ENCODE results near the gene PCP4L1. TPM values are rescaled to one million over a fixed set of nuclear protein-coding genes. Genes with fewer than 3 reads are reported as not detected.

Gene PCP4L1
- total RNA-seq, 1 experiment from 2014 or later: not detected

- Histone ChIP-seq H3K9me2 (ENCODE audit: insufficient read depth) (no peaks in the 10 kb centered on the region), H3K4me1 (ENCODE audit: control insufficient read depth in 1 of 2, insufficient read depth in 2 of 2, low read length in 2 of 2) (no peaks in the 10 kb centered on the region), H3K4me3 (replicated peaks in 1 of 2; ENCODE audit: low read depth in 1 of 2, low read length in 2 of 2) (no peak overlapping the region), H3K4me2 (ENCODE audit: low read length) (no peak overlapping the region), H4K20me1 (ENCODE audit: insufficient read depth) (no peaks in the 10 kb centered on the region), H3K9ac (ENCODE audit: low read length) (no peak overlapping the region), H3K79me2 (ENCODE audit: insufficient read depth, low read length) (no peaks in the 10 kb centered on the region), H3K27ac (ENCODE audit: low read depth, low read length) (no peak overlapping the region), H3K27me3 (ENCODE audit: insufficient read depth, low read length) (no peaks in the 10 kb centered on the region), H2AFZ (ENCODE audit: low read depth, low read length, poor library complexity, severe bottlenecking) (no peak overlapping the region), H3K9me3 (ENCODE audit: control insufficient read depth in 1 of 2, insufficient read depth in 1 of 2, low read depth in 1 of 2, low read length in 2 of 2) (no peaks in the 10 kb centered on the region), H3K36me3 (ENCODE audit: control insufficient read depth in 1 of 2, insufficient read depth in 2 of 2, low read length in 2 of 2) (no peaks in the 10 kb centered on the region)
- ChIA-PET CTCF (no interaction called here), RAD21 (ENCODE audit: low non-redundant PET in 1 of 2, low total read pairs in 2 of 2, uncharacterized antibody in 2 of 2, unreplicated experiment in 2 of 2) (no interaction called here), POLR2A (no interaction called here)
- intact Hi-C loops (cut with micrococcal nuclease): no loop called here
- TF ChIP-seq RAD21 (IDR thresholded peaks at IDR 0.05; ENCODE audit: low read depth): no peak
- no peak for TF ChIP-seq CEBPB (IDR thresholded peaks at IDR 0.05; ENCODE audit: low read depth)
- no peak for TF ChIP-seq SRF (IDR thresholded peaks at IDR 0.05; ENCODE audit: low read depth)
- no peak for TF ChIP-seq ZNF274 (IDR thresholded peaks at IDR 0.05; ENCODE audit: low read depth, low read length)
- TF ChIP-seq ATF3 (IDR thresholded peaks at IDR 0.05): no peak
- TF ChIP-seq ZFX (IDR thresholded peaks at IDR 0.05): no peak
- no peak for TF ChIP-seq ZBTB33 (IDR thresholded peaks at IDR 0.05; ENCODE audit: extremely low read depth, insufficient replicate concordance, low read length)
- no peak for TF ChIP-seq EZH2 (IDR thresholded peaks at IDR 0.05)
- no peak for TF ChIP-seq FOSL1 (IDR thresholded peaks at IDR 0.05; ENCODE audit: low read depth)
- TF ChIP-seq SIN3A (IDR thresholded peaks at IDR 0.05; ENCODE audit: low read depth): no peak
- TF ChIP-seq EGR1 (IDR thresholded peaks at IDR 0.05; ENCODE audit: low read depth): no peak
- TF ChIP-seq CBX3 (IDR thresholded peaks at IDR 0.05; ENCODE audit: low read depth): no peak
- TF ChIP-seq SP1 (IDR thresholded peaks at IDR 0.05; ENCODE audit: low read depth): no peak
- no peak for TF ChIP-seq YY1 (IDR thresholded peaks at IDR 0.05; ENCODE audit: extremely low read depth, insufficient replicate concordance, low read depth, low read length)
- TF ChIP-seq REST (IDR thresholded peaks at IDR 0.05; ENCODE audit: low read depth): no peak
- TF ChIP-seq JUND (IDR thresholded peaks at IDR 0.05): no peak
- no peak for TF ChIP-seq MAX (IDR thresholded peaks at IDR 0.05)
- no peak for TF ChIP-seq ELF1 (IDR thresholded peaks at IDR 0.05; ENCODE audit: borderline replicate concordance, low read depth)
- no peak for TF ChIP-seq EZH2phosphoT487 (IDR thresholded peaks at IDR 0.05; ENCODE audit: borderline replicate concordance)
- TF ChIP-seq TCF7L2 (IDR thresholded peaks at IDR 0.05; ENCODE audit: borderline replicate concordance, extremely low read depth, insufficient read depth, insufficient read length): no peak
- DNase-seq (ENCODE audit: low read depth, low spot score) (no peak), ATAC-seq (no peak)
- no TSS peak for BruUV-seq (replicated peaks)
These were observed 39.6 kb downstream of the PCP4L1 start for GRCh38 chr1:161298116-161298515.

All from HCT116 (cell line).